Muscle layer of colon (tissue), 2 donors: Measurements from ENCODE around the gene DNMT3L.
"Not testable (repeated sequence)": the region's sequence is repeated elsewhere in the genome, so short reads cannot be mapped to it uniquely, and the experiment has no call there.

Experiments
- H3K27ac ChIP-seq: one replicate; pipeline ENCODE4 v1.7.0; 2013; ENCODE audit warnings: low read depth, mild to moderate bottlenecking, low read length, moderate library complexity
- H3K27me3 ChIP-seq, 2 donors: one replicate each; pipeline ENCODE4 v1.7.0; 2013; ENCODE audit warnings: low read length in 2 of 2, mild to moderate bottlenecking in 2 of 2; ENCODE audit not compliant: insufficient read depth in 2 of 2, control insufficient read depth in 1 of 2
- H3K36me3 ChIP-seq: one replicate; pipeline ENCODE4 v1.7.0; 2013; ENCODE audit warnings: mild to moderate bottlenecking, low read length; ENCODE audit not compliant: insufficient read depth
- H3K4me1 ChIP-seq: one replicate; pipeline ENCODE4 v1.7.0; 2013; ENCODE audit warnings: mild to moderate bottlenecking, low read length; ENCODE audit not compliant: insufficient read depth
- H3K4me3 ChIP-seq, 2 donors: one replicate each; pipeline ENCODE4 v1.7.0; 2013; ENCODE audit warnings: low read length in 2 of 2, low read depth in 1 of 2, mild to moderate bottlenecking in 1 of 2, moderate library complexity in 1 of 2
- H3K9ac ChIP-seq: one replicate; pipeline ENCODE4 v1.7.0; 2013; ENCODE audit warnings: low read length
- H3K9me3 ChIP-seq: one replicate; pipeline ENCODE4 v1.7.0; 2013; ENCODE audit warnings: mild to moderate bottlenecking, low read length
- donor health status: abdominal sarcoma.
- donor health status: Adenocarcinoma of cecum.

The DNMT3L gene

GRCh38 chr21:44199448-44199847, 62.2 kb downstream of the DNMT3L start:
- Histone ChIP-seq H3K27ac (no peak overlapping the region), H3K9me3 (no peaks in the 10 kb centered on the region), H3K9ac (no peak overlapping the region), H3K27me3 (no peaks in the 10 kb centered on the region), H3K4me3 (no peak overlapping the region), H3K36me3 (no peaks in the 10 kb centered on the region), H3K4me1 (no peaks in the 10 kb centered on the region)

DNA sequence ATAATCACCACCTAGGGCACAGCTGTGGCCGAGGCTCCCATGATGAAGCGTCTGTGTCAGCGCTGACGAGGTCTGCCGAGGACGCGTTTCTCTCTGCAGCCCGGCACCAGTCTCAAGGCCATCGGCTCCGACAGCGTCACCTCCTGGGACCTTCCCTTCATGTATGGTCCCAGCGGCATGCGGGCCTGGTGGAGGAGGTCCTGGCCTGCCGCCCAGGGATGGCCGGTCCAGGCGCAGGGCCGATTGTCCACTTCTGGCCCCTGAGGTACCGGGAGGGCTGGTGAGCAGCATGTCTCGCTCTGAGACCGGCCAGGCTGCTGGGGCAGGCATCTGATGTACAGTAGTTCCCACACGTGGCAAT, 64.6 kb downstream of the DNMT3L start:
- not testable (repeated sequence) for H3K27me3 ChIP-seq, H3K9me3 ChIP-seq, H3K4me3 ChIP-seq, H3K27ac ChIP-seq, H3K9ac ChIP-seq, H3K36me3 ChIP-seq, H3K4me1 ChIP-seq
